ENCODE measurements around the gene ARID1B.

ARID1B gene

DNA sequence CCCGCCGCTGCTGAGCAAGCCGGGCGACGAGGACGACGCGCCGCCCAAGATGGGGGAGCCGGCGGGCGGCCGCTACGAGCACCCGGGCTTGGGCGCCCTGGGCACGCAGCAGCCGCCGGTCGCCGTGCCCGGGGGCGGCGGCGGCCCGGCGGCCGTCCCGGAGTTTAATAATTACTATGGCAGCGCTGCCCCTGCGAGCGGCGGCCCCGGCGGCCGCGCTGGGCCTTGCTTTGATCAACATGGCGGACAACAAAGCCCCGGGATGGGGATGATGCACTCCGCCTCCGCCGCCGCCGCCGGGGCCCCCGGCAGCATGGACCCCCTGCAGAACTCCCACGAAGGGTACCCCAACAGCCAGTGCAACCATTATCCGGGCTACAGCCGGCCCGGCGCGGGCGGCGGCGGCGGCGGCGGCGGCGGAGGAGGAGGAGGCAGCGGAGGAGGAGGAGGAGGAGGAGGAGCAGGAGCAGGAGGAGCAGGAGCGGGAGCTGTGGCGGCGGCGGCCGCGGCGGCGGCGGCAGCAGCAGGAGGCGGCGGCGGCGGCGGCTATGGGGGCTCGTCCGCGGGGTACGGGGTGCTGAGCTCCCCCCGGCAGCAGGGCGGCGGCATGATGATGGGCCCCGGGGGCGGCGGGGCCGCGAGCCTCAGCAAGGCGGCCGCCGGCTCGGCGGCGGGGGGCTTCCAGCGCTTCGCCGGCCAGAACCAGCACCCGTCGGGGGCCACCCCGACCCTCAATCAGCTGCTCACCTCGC is 1.5 kb downstream of the ARID1B start:
- Histone ChIP-seq H3K79me1 (ENCODE audit: low read length) (peaks cover 31% of the 10 kb centered on the region), H4K91ac (ENCODE audit: low read depth, low read length) (peak overlapping the region; percentile 88), H3K9ac (ENCODE audit: low read length) (peak overlapping the region; percentile 96), H3K4me1 (ENCODE audit: control insufficient read depth in 1 of 2, insufficient read depth in 2 of 2, low read length in 2 of 2) (no peaks in the 10 kb centered on the region), H3K27ac (ENCODE audit: low read depth, low read length) (peak overlapping the region; percentile 96), H3K4ac (ENCODE audit: low read depth, low read length) (peak overlapping the region; percentile 75), H4K8ac (ENCODE audit: low read depth, low read length) (peak overlapping the region; percentile 93), H3K23ac (ENCODE audit: low read length) (no peak overlapping the region), H2BK12ac (ENCODE audit: low read length) (no peak overlapping the region), H3K14ac (ENCODE audit: low read length) (peak overlapping the region; percentile 84), H3K4me2 (ENCODE audit: low read length) (peak overlapping the region; percentile 96), H2AFZ (ENCODE audit: insufficient read depth, low read length, poor library complexity) (peak overlapping the region; percentile 18), H3K27me3 (ENCODE audit: insufficient read depth, low read length) (no peaks in the 10 kb centered on the region), H3K18ac (ENCODE audit: low read length) (peak overlapping the region; percentile 97), H2BK5ac (ENCODE audit: low read depth, low read length, poor library complexity) (peak overlapping the region; percentile 64), H4K12ac (ENCODE audit: low read depth, low read length) (peak overlapping the region; percentile 78), H2AK5ac (ENCODE audit: low read length) (peak overlapping the region; percentile 90), H2BK120ac (ENCODE audit: insufficient read depth, low read length, poor library complexity) (peak overlapping the region; percentile 96), H3K79me2 (ENCODE audit: control insufficient read depth, insufficient read depth, low read length, poor library complexity) (peaks cover 27% of the 10 kb centered on the region), H3K4me3 (ENCODE audit: low read depth, low read length) (peak overlapping the region; percentile 97), H3K36me3 (ENCODE audit: control insufficient read depth in 1 of 2, insufficient read depth in 2 of 2, low read length in 2 of 2) (no peaks in the 10 kb centered on the region), H3K9me3 (ENCODE audit: insufficient read depth, low read depth, low read length) (no peaks in the 10 kb centered on the region)
- no CpG with 5 or more reads among the region's 100 CpGs for WGBS (ENCODE audit: extremely low coverage, insufficient coverage, insufficient read length)
- peak; percentile 35 to 52 for DNase-seq

GRCh38 chr6:156779206-156780094 is 2.3 kb downstream of the ARID1B start:
- Histone ChIP-seq H3K23ac (ENCODE audit: low read length) (no peak overlapping the region), H2BK5ac (ENCODE audit: low read depth, low read length, poor library complexity) (peak overlapping the region; percentile 64), H3K4me3 (ENCODE audit: low read depth, low read length) (peak overlapping the region; percentile 97), H2AFZ (ENCODE audit: insufficient read depth, low read length, poor library complexity) (peak overlapping the region; percentile 59), H3K4me1 (ENCODE audit: control insufficient read depth in 1 of 2, insufficient read depth in 2 of 2, low read length in 2 of 2) (no peaks in the 10 kb centered on the region), H2BK12ac (ENCODE audit: low read length) (no peak overlapping the region), H4K91ac (ENCODE audit: low read depth, low read length) (peak overlapping the region; percentile 88), H3K79me1 (ENCODE audit: low read length) (peaks cover 31% of the 10 kb centered on the region), H4K8ac (ENCODE audit: low read depth, low read length) (peak overlapping the region; percentile 93), H3K14ac (ENCODE audit: low read length) (peak overlapping the region; percentile 84), H3K79me2 (ENCODE audit: control insufficient read depth, insufficient read depth, low read length, poor library complexity) (peaks cover 30% of the 10 kb centered on the region), H3K9ac (ENCODE audit: low read length) (peak overlapping the region; percentile 96), H3K27me3 (ENCODE audit: insufficient read depth, low read length) (no peaks in the 10 kb centered on the region), H3K18ac (ENCODE audit: low read length) (peak overlapping the region; percentile 97), H3K4ac (ENCODE audit: low read depth, low read length) (peak overlapping the region; percentile 86), H3K4me2 (ENCODE audit: low read length) (peak overlapping the region; percentile 96), H2BK120ac (ENCODE audit: insufficient read depth, low read length, poor library complexity) (peak overlapping the region; percentile 96), H4K12ac (ENCODE audit: low read depth, low read length) (peak overlapping the region; percentile 86), H3K36me3 (ENCODE audit: control insufficient read depth in 1 of 2, insufficient read depth in 2 of 2, low read length in 2 of 2) (no peaks in the 10 kb centered on the region), H2AK5ac (ENCODE audit: low read length) (peak overlapping the region; percentile 90), H3K27ac (ENCODE audit: low read depth, low read length) (peak overlapping the region; percentile 96), H3K9me3 (ENCODE audit: insufficient read depth, low read depth, low read length) (no peaks in the 10 kb centered on the region)
- peak; percentile 9 to 47 for DNase-seq
- no CpG with 5 or more reads among the region's 108 CpGs for WGBS (ENCODE audit: extremely low coverage, insufficient coverage, insufficient read length)

GRCh38 chr6:156780102-156780641 is 3.0 kb downstream of the ARID1B start:
- Histone ChIP-seq H3K36me3 (ENCODE audit: control insufficient read depth in 1 of 2, insufficient read depth in 2 of 2, low read length in 2 of 2) (peaks cover 0 to 1% of the 10 kb centered on the region in 2 experiments), H3K79me1 (ENCODE audit: low read length) (peaks cover 31% of the 10 kb centered on the region), H4K8ac (ENCODE audit: low read depth, low read length) (no peak overlapping the region), H3K4me2 (ENCODE audit: low read length) (peak overlapping the region; percentile 96), H3K4me3 (ENCODE audit: low read depth, low read length) (peak overlapping the region; percentile 97), H2AFZ (ENCODE audit: insufficient read depth, low read length, poor library complexity) (no peak overlapping the region), H3K27ac (ENCODE audit: low read depth, low read length) (peak overlapping the region; percentile 96), H2AK5ac (ENCODE audit: low read length) (no peak overlapping the region), H3K27me3 (ENCODE audit: insufficient read depth, low read length) (no peaks in the 10 kb centered on the region), H3K23ac (ENCODE audit: low read length) (no peak overlapping the region), H3K9ac (ENCODE audit: low read length) (peak overlapping the region; percentile 85), H2BK5ac (ENCODE audit: low read depth, low read length, poor library complexity) (no peak overlapping the region), H3K18ac (ENCODE audit: low read length) (no peak overlapping the region), H3K9me3 (ENCODE audit: insufficient read depth, low read depth, low read length) (no peaks in the 10 kb centered on the region), H4K91ac (ENCODE audit: low read depth, low read length) (no peak overlapping the region), H2BK12ac (ENCODE audit: low read length) (no peak overlapping the region), H3K79me2 (ENCODE audit: control insufficient read depth, insufficient read depth, low read length, poor library complexity) (peaks cover 32% of the 10 kb centered on the region), H3K14ac (ENCODE audit: low read length) (no peak overlapping the region), H3K4me1 (ENCODE audit: control insufficient read depth in 1 of 2, insufficient read depth in 2 of 2, low read length in 2 of 2) (no peaks in the 10 kb centered on the region), H4K12ac (ENCODE audit: low read depth, low read length) (no peak overlapping the region), H2BK120ac (ENCODE audit: insufficient read depth, low read length, poor library complexity) (no peak overlapping the region), H3K4ac (ENCODE audit: low read depth, low read length) (peak overlapping the region; percentile 86)
- WGBS (ENCODE audit: extremely low coverage, insufficient coverage, insufficient read length), result no CpG with 5 or more reads among the region's 9 CpGs
- peak; percentile 73 to 88 for DNase-seq

All from trophoblast cell (in vitro differentiated cells and primary cell).